Activated CD8-positive, alpha-beta memory T cell treated with anti-CD3 and anti-CD28 coated beads, Interleukin-2, amount 10 ng/mL, durations not matched to agents 7 days and 5 days (primary cell): ENCODE measurements around the gene FLT1. TPM values are rescaled to one million over a fixed set of nuclear protein-coding genes. Genes with fewer than 3 reads are reported as not detected.

Experiments used
- ATAC-seq: fragments of 150-1000 bp; cut with Tn5 transposase; one replicate; pipeline ENCODE4 v1.10.0; 2021; ENCODE audit warnings: moderate library complexity
- CTCF ChIA-PET: fragments of 350-600 bp; sonication (Branson Sonifier 250); formaldehyde crosslinking; loops from one replicate; lab custom pipeline; 2021; ENCODE audit warnings: antibody characterized with exemption; lab: Charles Lee
- DNase-seq: peaks from one replicate; pipeline ENCODE4 v3.0.0-alpha.2; 2020
- H3K27ac Mint-ChIP-seq: one replicate; pipeline ENCODE4 v1.8.0; 2021; ENCODE audit warnings: mild to moderate bottlenecking, mixed read lengths
- H3K27me3 Mint-ChIP-seq: one replicate; pipeline ENCODE4 v1.8.0; 2021; ENCODE audit warnings: mixed read lengths
- H3K36me3 Mint-ChIP-seq: one replicate; pipeline ENCODE4 v1.8.0; 2021; ENCODE audit warnings: mild to moderate bottlenecking, mixed read lengths
- H3K4me1 Mint-ChIP-seq: one replicate; pipeline ENCODE4 v1.8.0; 2021; ENCODE audit warnings: mixed read lengths
- H3K4me3 Mint-ChIP-seq: one replicate; pipeline ENCODE4 v1.8.0; 2021; ENCODE audit warnings: mild to moderate bottlenecking, moderate library complexity, mixed read lengths
- H3K9me3 Mint-ChIP-seq: one replicate; pipeline ENCODE4 v1.8.0; 2022; ENCODE audit warnings: low read depth, mixed read lengths
- total RNA-seq, 2 experiments: library from RNA; stranded (reverse); gene quantifications; one replicate each; pipeline ENCODE4 v1.2.3, GENCODE V29; 2021

FLT1 gene
- total RNA-seq, 2 experiments from 2014 or later: 0.44 to 1.4 TPM

DNA sequence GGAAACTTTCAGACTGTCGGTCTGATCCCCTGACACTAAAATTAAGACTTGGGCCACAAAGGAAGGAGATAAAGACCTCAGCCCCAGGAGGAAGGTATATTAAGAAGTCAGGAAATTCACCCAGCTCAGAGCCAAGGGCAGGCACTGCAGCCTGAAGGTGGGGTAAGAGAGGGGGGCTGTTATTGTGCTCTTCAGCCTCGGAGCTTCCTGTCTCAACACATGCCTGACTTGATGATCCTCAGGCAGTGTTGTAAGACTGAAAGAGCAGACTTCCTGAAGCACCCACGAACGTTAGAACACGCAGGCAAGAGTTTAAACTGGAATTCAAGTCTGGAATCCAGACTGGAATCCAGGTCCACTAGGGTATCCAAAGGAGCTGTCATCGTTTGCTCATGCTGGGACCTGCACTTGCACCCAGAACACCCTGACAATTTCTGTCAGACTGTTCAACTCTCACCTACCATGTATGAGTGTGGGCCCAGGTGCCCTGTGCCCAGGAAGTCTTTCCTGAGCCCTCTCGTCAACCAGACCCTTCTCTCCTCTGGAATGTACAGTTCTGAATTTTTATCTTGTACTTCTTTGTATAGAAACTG is 10.7 kb upstream of the FLT1 start:
- ATAC-seq (no peak), DNase-seq (no peak)
- no peak overlapping the region for H3K27ac Mint-ChIP-seq
- peaks cover 25% of the 10 kb centered on the region for H3K27me3 Mint-ChIP-seq
- H3K4me1 Mint-ChIP-seq: peaks cover 5% of the 10 kb centered on the region
- no peaks in the 10 kb centered on the region for H3K9me3 Mint-ChIP-seq
- H3K36me3 Mint-ChIP-seq: no peaks in the 10 kb centered on the region
- CTCF ChIA-PET: no interaction called here
- no peak overlapping the region for H3K4me3 Mint-ChIP-seq

DNA sequence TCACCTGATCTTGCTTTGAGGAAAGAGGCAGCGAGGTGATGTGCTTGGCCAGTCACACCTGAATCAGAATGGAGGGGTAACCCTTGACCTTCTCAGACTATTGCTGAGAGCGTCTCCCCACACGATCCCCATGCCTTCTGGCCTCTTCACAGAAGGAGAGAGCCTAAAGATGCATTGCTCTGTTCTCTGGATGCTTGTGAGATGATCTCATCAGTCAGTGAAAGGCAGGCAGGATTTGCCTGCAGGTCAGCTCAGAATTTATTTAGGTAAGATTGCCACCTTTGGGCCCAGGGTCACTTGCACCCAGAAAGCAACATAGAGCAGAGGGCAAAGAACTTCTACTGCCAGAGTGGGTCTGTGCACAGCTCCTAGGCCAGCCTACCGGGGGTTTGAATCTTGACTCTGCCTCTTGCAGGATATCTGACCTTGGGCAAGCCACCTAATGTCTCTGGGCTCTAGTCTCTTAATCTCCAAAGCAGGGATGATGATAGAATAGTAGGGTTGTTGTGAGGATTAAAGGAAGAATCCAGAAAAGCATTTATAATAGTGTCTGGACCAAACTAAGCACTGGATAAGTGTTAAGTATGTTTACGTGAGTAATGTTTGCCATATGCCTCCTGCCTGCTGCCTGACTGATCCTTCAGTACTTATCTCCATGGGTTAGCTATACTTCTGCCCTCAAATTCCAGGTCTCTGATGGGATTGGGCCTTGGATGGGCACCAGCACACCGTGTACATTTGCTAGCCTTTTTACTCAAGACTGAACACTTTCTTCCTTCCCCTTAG is 8.4 kb upstream of the FLT1 start:
- Mint-ChIP-seq H3K4me3 (no peak overlapping the region), H3K36me3 (no peaks in the 10 kb centered on the region), H3K9me3 (no peaks in the 10 kb centered on the region), H3K4me1 (peaks cover 5% of the 10 kb centered on the region), H3K27me3 (peaks cover 28% of the 10 kb centered on the region), H3K27ac (no peak overlapping the region)
- ATAC-seq: no peak
- CTCF ChIA-PET: no interaction called here
- no peak for DNase-seq

DNA sequence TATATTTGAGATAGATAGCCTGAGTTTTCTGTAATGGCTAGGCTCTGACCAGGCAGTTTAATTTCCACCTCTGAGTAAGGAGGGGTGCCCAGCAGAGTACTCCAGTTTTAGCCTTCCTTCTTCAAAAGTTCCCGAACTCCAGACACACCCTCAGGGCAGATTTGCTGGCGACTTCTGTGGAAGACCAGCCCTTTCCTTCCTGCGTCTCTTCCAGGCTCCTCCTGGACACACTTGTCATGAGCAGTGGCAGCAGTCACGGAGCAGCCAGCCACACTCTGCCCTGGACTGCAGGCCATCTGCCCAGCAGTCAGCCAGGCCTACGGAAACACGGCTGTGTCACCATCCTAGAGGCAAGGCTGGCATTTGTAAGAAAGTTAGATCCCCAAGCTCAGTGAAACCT is 6.6 kb upstream of the FLT1 start:
- Mint-ChIP-seq H3K27me3 (peaks cover 47% of the 10 kb centered on the region), H3K9me3 (no peaks in the 10 kb centered on the region), H3K4me1 (peaks cover 5% of the 10 kb centered on the region), H3K36me3 (no peaks in the 10 kb centered on the region), H3K4me3 (no peak overlapping the region), H3K27ac (no peak overlapping the region)
- ATAC-seq (no peak), DNase-seq (no peak)
- CTCF ChIA-PET: no interaction called here

DNA sequence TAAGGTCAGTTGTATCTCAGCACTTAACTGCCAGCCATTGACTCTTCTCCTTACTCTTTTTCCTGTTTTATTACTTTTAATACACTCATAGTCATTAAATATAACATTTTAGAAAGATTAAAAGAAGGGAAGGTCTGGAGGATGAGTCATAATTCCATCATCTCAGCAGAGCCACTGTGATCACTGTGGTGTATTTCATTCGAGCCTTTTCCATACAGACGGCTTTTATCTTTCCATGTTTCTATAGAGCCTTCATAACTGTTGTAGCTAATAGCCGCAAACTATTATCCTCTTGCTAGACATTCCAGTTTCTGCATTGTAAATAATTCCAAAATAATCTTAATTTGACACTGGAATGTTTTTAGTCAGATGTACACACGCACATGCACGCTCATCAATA is 4.7 kb upstream of the FLT1 start:
- DNase-seq: no peak
- Mint-ChIP-seq H3K9me3 (no peaks in the 10 kb centered on the region), H3K27me3 (peaks cover 60% of the 10 kb centered on the region), H3K4me3 (no peak overlapping the region), H3K36me3 (no peaks in the 10 kb centered on the region), H3K4me1 (peaks cover 2% of the 10 kb centered on the region), H3K27ac (no peak overlapping the region)
- CTCF ChIA-PET: no interaction called here
- ATAC-seq: no peak

DNA sequence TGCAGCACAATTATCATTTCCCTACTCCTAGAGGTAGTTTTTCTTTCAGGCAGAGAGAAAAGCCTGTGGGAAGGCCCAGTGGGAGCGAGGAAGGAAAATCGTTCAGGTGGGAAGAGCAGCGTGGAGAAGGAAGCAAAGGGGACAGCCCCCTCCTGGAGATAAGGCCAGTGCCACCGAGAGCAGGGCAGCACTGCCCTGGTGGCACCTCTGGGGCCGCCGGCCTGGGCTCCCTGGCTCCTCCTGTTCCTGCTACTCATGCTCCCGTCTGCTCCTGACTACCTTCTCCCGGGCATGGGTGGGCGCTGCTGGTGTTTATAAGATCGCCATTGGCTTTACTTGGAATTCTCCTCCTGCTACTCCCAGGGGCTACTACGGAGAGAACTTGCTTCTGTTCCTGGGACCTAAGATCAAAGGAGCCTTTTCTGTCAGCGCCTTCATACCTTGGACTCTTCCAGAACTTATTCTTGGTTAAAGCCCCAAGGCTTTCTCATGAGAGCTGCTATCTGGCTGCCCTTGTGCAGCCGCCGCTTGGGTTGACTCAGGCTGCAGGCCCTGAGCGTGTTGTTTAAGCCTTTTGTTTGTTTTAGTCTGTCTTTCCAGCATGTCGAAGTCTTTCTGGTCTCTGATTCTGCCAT is 3.7 kb upstream of the FLT1 start:
- no peak for ATAC-seq
- Mint-ChIP-seq H3K27me3 (peaks cover 62% of the 10 kb centered on the region), H3K4me3 (no peak overlapping the region), H3K27ac (no peak overlapping the region), H3K4me1 (peaks cover 2% of the 10 kb centered on the region), H3K9me3 (no peaks in the 10 kb centered on the region), H3K36me3 (no peaks in the 10 kb centered on the region)
- no peak for DNase-seq
- CTCF ChIA-PET: no interaction called here

DNA sequence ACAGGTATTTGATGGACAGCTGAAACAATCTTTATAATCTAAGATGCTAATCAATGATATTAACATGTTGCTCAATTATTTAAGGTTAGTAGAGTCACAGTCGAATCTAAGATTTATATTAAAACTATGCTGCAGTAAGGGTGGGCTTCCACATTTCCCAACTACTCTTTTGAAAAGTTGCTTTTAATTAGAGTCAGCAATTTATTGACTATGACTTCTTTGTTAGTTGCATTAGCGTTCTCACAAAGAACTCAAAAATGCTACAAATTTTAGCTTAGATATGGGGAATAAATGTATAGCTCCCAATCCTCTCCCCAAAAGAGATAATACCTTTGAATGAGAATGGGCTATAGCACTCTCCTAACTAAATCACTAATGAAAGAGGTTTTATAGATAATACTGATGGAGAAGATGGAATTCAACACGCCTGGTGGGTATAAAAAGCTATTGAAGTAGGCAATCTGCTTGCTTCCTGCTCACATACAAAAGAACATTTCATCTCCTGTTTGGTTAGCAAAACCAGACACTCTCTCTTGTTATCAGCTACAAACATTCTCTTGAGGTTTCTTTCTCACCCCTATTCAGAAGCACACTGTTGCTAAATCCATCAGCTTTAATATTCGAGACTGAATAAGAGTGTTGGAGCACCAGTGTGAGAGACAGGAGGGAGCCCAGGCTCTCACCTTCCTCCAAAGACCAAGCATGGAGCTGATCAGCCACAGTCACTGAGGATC is 2.4 kb upstream of the FLT1 start:
- Mint-ChIP-seq H3K4me3 (no peak overlapping the region), H3K4me1 (peaks cover 11% of the 10 kb centered on the region), H3K27me3 (peaks cover 71% of the 10 kb centered on the region), H3K27ac (no peak overlapping the region), H3K36me3 (no peaks in the 10 kb centered on the region), H3K9me3 (no peaks in the 10 kb centered on the region)
- CTCF ChIA-PET: no interaction called here
- DNase-seq (no peak), ATAC-seq (no peak)

DNA sequence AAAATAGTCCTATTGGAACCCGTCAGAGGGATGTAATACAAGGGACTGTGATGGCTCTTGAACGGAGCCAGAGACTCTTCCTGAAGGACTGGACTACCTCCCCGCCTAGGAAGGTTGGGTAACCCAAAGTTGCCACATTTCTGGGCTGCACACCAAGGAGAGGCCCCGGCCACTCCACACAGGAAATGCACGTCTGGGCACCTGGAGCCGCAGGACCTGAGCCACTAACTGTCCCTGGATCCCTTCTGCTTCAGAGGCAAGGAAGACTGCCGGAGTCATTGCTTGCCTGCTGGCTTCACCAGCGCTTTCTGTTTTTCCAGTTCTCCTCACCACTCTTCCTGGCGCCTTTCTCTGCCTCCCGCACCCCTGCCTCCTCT is 1.2 kb upstream of the FLT1 start:
- H3K36me3 Mint-ChIP-seq: no peaks in the 10 kb centered on the region
- peaks cover 73% of the 10 kb centered on the region for H3K27me3 Mint-ChIP-seq
- no peak for DNase-seq
- no peak overlapping the region for H3K27ac Mint-ChIP-seq
- no peak overlapping the region for H3K4me3 Mint-ChIP-seq
- ATAC-seq: no peak
- H3K4me1 Mint-ChIP-seq: peaks cover 13% of the 10 kb centered on the region
- H3K9me3 Mint-ChIP-seq: no peaks in the 10 kb centered on the region
- CTCF ChIA-PET: no interaction called here

DNA sequence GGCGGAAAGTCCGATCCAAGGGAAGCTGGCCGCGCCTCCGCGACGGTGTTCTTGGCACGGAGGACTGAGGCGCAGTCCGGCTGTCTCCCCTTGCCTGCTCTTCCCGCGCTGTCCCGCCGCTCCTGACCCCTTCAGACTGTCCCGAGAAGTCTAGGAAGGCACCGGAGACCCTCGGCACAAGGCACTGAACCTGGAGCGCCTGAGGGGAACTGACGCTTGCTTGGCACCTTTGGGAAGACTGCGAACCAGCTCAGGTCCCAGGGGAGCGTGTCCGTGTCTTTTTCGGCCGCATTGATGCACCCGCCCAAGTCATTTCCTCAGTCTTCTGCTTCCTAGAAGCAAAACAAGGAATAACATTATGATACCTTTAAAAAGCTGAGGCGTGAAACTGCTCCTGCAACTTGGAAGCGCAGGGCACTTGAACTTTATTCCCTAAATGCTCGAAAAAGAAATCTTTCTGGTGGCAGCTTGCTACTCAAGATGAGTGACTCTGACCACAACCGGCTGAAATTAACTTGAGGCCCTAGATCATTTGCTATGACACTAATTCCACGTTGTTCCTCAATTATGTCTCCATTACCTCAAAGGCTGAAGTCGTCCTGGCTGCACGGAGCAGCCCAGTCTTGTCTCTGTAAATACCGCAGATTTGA is 735 bp upstream of the FLT1 start:
- Mint-ChIP-seq H3K27ac (no peak overlapping the region), H3K9me3 (no peaks in the 10 kb centered on the region), H3K27me3 (peaks cover 76% of the 10 kb centered on the region), H3K4me1 (peaks cover 13% of the 10 kb centered on the region), H3K4me3 (no peak overlapping the region), H3K36me3 (no peaks in the 10 kb centered on the region)
- CTCF ChIA-PET: no interaction called here
- ATAC-seq (no peak), DNase-seq (no peak)

DNA sequence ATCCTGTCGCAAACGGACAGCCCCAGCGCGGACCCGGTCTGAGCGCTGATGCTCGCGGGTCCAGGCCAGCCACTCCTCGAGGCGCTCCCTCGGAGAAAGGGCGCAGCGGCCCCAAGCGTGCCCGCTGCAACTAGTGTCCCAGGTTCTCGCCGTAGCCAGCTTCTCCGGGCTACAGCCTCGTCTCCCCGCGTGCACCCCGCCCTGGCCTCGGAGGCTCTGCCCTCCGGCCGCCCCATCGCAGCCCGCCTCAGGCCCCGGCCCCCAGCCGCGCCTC is 487 bp downstream of the FLT1 start:
- CTCF ChIA-PET: no interaction called here
- Mint-ChIP-seq H3K9me3 (no peaks in the 10 kb centered on the region), H3K27me3 (peaks cover 79% of the 10 kb centered on the region), H3K36me3 (no peaks in the 10 kb centered on the region), H3K4me3 (peak overlapping the region; percentile 17), H3K4me1 (peaks cover 13% of the 10 kb centered on the region), H3K27ac (no peak overlapping the region)
- ATAC-seq: peak; percentile 18
- no peak for DNase-seq

DNA sequence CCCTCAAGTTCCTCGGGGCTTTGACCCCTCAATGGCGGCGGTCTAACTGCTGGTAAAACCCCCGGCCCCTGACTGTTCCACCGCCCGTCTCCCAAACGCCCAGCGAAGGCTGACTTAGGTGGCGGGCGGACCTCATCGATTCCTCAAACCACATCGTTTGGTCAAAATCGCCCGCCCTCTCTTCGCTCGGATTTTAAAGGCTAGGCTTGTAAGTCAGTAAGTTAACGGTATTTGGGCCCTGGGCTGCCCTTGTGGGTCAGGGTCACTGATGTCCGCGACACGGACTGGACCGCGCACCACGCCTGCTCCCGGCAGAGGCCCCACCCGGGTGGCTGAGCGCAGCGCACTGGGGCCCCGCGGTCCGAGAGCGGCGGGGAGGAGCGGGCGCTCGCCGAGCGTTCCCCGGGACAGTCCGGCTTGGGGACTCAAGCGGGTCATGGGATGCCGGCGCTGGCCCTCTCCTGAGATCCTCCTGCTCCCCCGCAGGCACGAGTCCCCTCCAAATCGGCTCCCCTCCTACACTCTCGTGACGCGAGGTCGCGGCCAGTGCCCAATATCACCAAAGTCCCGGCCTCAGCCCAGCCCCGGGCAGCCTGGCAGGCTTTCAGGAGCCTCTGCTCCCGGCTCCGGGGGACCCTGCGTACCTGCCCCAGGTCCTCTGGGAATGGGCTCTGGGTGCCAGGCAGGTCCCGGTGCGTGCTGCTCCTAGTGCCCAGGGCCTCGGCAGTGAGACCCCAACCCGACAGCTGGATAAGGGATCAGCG is 1.0 kb downstream of the FLT1 start:
- CTCF ChIA-PET: no interaction called here
- Mint-ChIP-seq H3K27me3 (peaks cover 79% of the 10 kb centered on the region), H3K9me3 (no peaks in the 10 kb centered on the region)

DNA sequence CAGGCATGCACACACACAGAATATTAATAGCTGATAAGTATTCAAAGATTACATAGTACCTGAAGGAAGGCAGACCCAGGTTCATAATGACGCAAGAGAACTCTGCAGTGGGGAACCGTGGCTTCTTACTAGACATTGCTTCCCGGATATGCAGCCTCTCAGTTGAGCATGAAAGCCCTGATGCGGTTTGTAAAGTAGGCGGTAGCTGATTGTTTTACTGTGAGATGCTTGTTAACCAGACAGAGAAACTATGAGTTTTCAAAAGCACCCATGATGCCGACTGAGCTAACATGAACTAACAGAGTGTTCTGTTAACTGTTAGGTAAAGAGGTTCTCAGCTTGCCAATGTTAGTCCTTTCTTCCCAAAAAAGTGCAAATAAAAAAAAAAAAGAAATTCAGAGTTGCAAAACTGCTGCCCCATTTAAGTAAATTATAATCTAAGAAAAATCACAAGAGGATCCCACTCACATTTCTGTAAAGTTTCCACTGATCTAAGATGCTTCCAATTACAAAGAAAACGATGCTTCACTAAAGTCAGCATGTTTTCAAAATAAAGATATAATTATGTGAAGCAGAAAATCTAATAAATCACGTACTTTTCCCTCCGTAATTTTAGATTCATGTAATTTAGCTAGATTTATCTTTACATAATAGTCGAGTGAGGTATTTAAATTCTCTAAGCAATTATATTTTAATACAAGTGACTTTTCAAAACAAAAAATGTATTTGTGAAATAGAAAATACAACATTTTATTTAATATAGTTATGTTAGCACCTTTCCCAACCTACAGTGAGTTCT is 2.2 kb downstream of the FLT1 start:
- Mint-ChIP-seq H3K27ac (no peak overlapping the region), H3K36me3 (no peaks in the 10 kb centered on the region), H3K27me3 (peaks cover 71% of the 10 kb centered on the region), H3K9me3 (no peaks in the 10 kb centered on the region), H3K4me3 (no peak overlapping the region), H3K4me1 (peaks cover 13% of the 10 kb centered on the region)
- peak; percentile 71 for ATAC-seq
- DNase-seq: peak; percentile 70
- CTCF ChIA-PET: no interaction called here

More for the DNA sequence above, 1.0 kb downstream of the FLT1 start:
- H3K36me3 Mint-ChIP-seq: no peaks in the 10 kb centered on the region
- H3K27ac Mint-ChIP-seq: no peak overlapping the region
- H3K4me3 Mint-ChIP-seq: peak overlapping the region; percentile 48
- peak; percentile 21 for ATAC-seq
- no peak for DNase-seq
- H3K4me1 Mint-ChIP-seq: peaks cover 13% of the 10 kb centered on the region

DNA sequence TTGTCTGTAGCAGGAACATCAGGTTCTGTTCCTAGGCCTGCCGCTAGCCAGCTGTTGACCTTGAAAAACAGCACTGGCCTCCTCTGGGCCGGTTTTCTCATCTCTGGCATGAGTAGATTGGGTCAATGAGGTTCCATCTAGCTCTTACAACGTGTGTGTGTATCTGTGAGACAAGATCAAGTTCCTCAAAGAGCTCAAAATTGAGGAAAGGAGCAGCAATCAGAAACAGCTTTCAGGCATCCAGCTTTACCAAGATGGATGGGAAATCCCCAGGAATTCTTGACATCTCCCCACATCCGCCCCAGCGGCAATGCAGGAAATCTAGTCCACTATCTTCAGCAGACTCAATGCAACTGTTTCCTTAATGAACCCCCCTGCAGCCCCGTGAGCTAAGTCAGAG is 4.9 kb downstream of the FLT1 start:
- no peaks in the 10 kb centered on the region for H3K9me3 Mint-ChIP-seq
- no peak overlapping the region for H3K27ac Mint-ChIP-seq
- H3K4me3 Mint-ChIP-seq: no peak overlapping the region
- ATAC-seq (no peak), DNase-seq (no peak)
- H3K4me1 Mint-ChIP-seq: peaks cover 11% of the 10 kb centered on the region
- H3K36me3 Mint-ChIP-seq: no peaks in the 10 kb centered on the region
- peaks cover 48% of the 10 kb centered on the region for H3K27me3 Mint-ChIP-seq
- CTCF ChIA-PET: no interaction called here
